PC-3 (cell line): ENCODE results near the gene TTC27. TPM values are rescaled to one million over a fixed set of nuclear protein-coding genes. Genes with fewer than 3 reads are reported as not detected.
"Not testable (repeated sequence)": the region's sequence is repeated elsewhere in the genome, so short reads cannot be mapped to it uniquely, and the experiment has no call there.

Source experiments
- ATAC-seq: fragments of 200-7000 bp; cut with Tn5 transposase; 2 replicates; pipeline ENCODE4 v1.9.1; 2020; ENCODE audit warnings: mild to moderate bottlenecking, moderate library complexity
- BruUV-seq: library from RNA; stranded (reverse); fragments of 400-500 nt; replicated peaks from 2 replicates; lab custom pipeline; 2021; lab: Mats Ljungman, UMichigan
- CTCF ChIA-PET: fragments of 300-600 bp; sonication (Branson Sonifier 250); formaldehyde crosslinking; loops from one replicate; lab custom pipeline; 2022; ENCODE audit warnings: antibody characterized with exemption; lab: Charles Lee
- POLR2A ChIA-PET: fragments of 300-600 bp; sonication (Branson Sonifier 250); formaldehyde crosslinking; loops from one replicate; lab custom pipeline; 2022; ENCODE audit warnings: antibody characterized with exemption; ENCODE audit not compliant: unreplicated experiment; lab: Charles Lee
- DNase-seq: peaks from one replicate; pipeline ENCODE4 v3.0.0-alpha.2; 2015
- H2AFZ ChIP-seq: fragments of 300-600 bp; sonication (generic); 2 replicates; pipeline ENCODE4 v1.6.0; 2016; ENCODE audit warnings: antibody characterized with exemption, low read length
- H3F3A ChIP-seq: fragments of 300-600 bp; sonication (generic); one replicate; pipeline ENCODE4 v1.6.0; 2017; ENCODE audit warnings: antibody characterized with exemption, low read length, control low read depth, mild to moderate bottlenecking; ENCODE audit not compliant: unreplicated experiment
- H3K27ac ChIP-seq: fragments of 300-600 bp; sonication (generic); 2 replicates; pipeline ENCODE4 v1.5.1; 2016; ENCODE audit warnings: mild to moderate bottlenecking, low read length
- H3K27me3 ChIP-seq: fragments of 300-600 bp; sonication (generic); 2 replicates; pipeline ENCODE4 v1.6.1; 2016; ENCODE audit warnings: low read length, mixed read lengths
- H3K36me3 ChIP-seq: fragments of 300-600 bp; sonication (generic); 2 replicates; pipeline ENCODE4 v1.6.1; 2016; ENCODE audit warnings: low read depth, mixed run types, low read length, mixed read lengths
- H3K4me1 ChIP-seq: fragments of 300-600 bp; sonication (generic); 2 replicates; pipeline ENCODE4 v1.5.1; 2016; ENCODE audit warnings: low read length; ENCODE audit not compliant: insufficient read depth
- H3K4me2 ChIP-seq: fragments of 300-600 bp; sonication (generic); 2 replicates; pipeline ENCODE4 v1.6.0; 2016; ENCODE audit warnings: low read length
- H3K4me3 ChIP-seq: fragments of 300-600 bp; sonication (generic); 2 replicates; pipeline ENCODE4 v1.5.1; 2016; ENCODE audit warnings: mild to moderate bottlenecking, low read length, mixed read lengths
- H3K79me2 ChIP-seq: fragments of 300-600 bp; sonication (generic); 2 replicates; pipeline ENCODE4 v1.6.1; 2017; ENCODE audit warnings: low read length, mixed read lengths
- H3K9ac ChIP-seq: fragments of 300-600 bp; sonication (generic); 2 replicates; pipeline ENCODE4 v1.6.0; 2016; ENCODE audit warnings: mild to moderate bottlenecking, low read length
- H3K9me2 ChIP-seq: fragments of 300-600 bp; sonication (generic); replicated peaks from 2 replicates; pipeline ENCODE4 v1.6.1; 2016; ENCODE audit warnings: mixed run types, low read length, mixed read lengths
- H3K9me3 ChIP-seq: fragments of 300-600 bp; sonication (generic); 2 replicates; pipeline ENCODE4 v1.6.1; 2016; ENCODE audit warnings: low read length, mixed read lengths
- H4K20me1 ChIP-seq: fragments of 300-600 bp; sonication (generic); 2 replicates; pipeline ENCODE4 v1.6.1; 2016; ENCODE audit warnings: low read length, mixed read lengths
- CTCF ChIP-seq: fragments of 300-600 bp; sonication (generic); conservative IDR thresholded peaks from 2 replicates; pipeline ENCODE4 v1.5.1; 2017; ENCODE audit warnings: antibody characterized with exemption, low read depth, mild to moderate bottlenecking, low read length
- EZH2 ChIP-seq: fragments of 300-600 bp; sonication (generic); IDR thresholded peaks from one replicate; pipeline ENCODE4 v1.6.1; 2017; ENCODE audit warnings: antibody characterized with exemption, mild to moderate bottlenecking, low read length; ENCODE audit not compliant: unreplicated experiment
- EZH2phosphoT487 ChIP-seq: fragments of 300-600 bp; sonication (generic); IDR thresholded peaks from 2 replicates; pipeline ENCODE4 v1.6.1; 2018; ENCODE audit warnings: mild to moderate bottlenecking, antibody characterized with exemption, low read length, borderline replicate concordance
- intact Hi-C: fragments of 100-400 bp; cut with micrococcal nuclease; formaldehyde crosslinking; loops from 2 replicates; pipeline ENCODE4 v1.9.0; 2023
- total RNA-seq: library from RNA; depleted of rRNA; stranded (reverse); fragments of >200 nt; gene quantifications from 2 replicates; pipeline ENCODE4 v1.2.3, GENCODE V29; 2014

TTC27 gene
- total RNA-seq, 1 experiment from 2014 or later = 33.0 TPM

- Histone ChIP-seq H2AFZ (no peak overlapping the region), H3K4me3 (no peak overlapping the region), H3K79me2 (no peaks in the 10 kb centered on the region), H3K9ac (no peak overlapping the region), H4K20me1 (no peaks in the 10 kb centered on the region), H3K27ac (no peak overlapping the region), H3K27me3 (no peaks in the 10 kb centered on the region), H3F3A (no peaks in the 10 kb centered on the region), H3K9me3 (no peaks in the 10 kb centered on the region), H3K4me2 (no peak overlapping the region), H3K4me1 (peaks cover 23% of the 10 kb centered on the region), H3K36me3 (no peaks in the 10 kb centered on the region), H3K9me2 (no peaks in the 10 kb centered on the region)
- POLR2A ChIA-PET = no interaction called here
- CTCF ChIA-PET = interaction anchor here (0.6 kb wide), 1 partner anchor 532 kb away, joined by 5 read pairs; no protein-coding TSS in a partner anchor
- DNase-seq (no peak), ATAC-seq (no peak)
- intact Hi-C loops = no loop called here
- TF ChIP-seq CTCF (no peak), EZH2 (no peak), EZH2phosphoT487 (no peak)
- BruUV-seq = no TSS peak
These were observed 236.0 kb downstream of the TTC27 start for GRCh38 chr2:32863803-32864202.

GRCh38 chr2:32864334-32865111 lies 236.7 kb downstream of the TTC27 start:
- POLR2A ChIA-PET = no interaction called here
- Histone ChIP-seq H3K9me2 (no peaks in the 10 kb centered on the region), H3K36me3 (no peaks in the 10 kb centered on the region), H2AFZ (no peak overlapping the region), H3K9me3 (no peaks in the 10 kb centered on the region), H4K20me1 (no peaks in the 10 kb centered on the region), H3F3A (no peaks in the 10 kb centered on the region), H3K27ac (no peak overlapping the region), H3K4me3 (no peak overlapping the region), H3K4me2 (no peak overlapping the region), H3K27me3 (no peaks in the 10 kb centered on the region), H3K9ac (no peak overlapping the region), H3K79me2 (no peaks in the 10 kb centered on the region), H3K4me1 (peaks cover 23% of the 10 kb centered on the region)
- no TSS peak for BruUV-seq
- no peak for TF ChIP-seq EZH2phosphoT487
- TF ChIP-seq EZH2 = no peak
- no peak for TF ChIP-seq CTCF
- DNase-seq (peak; percentile 42), ATAC-seq (peak; percentile 6)
- intact Hi-C loops = no loop called here
- CTCF ChIA-PET = interaction anchor here (0.6 kb wide), 1 partner anchor 531 kb away, joined by 5 read pairs; no protein-coding TSS in a partner anchor

- H3K36me3 ChIP-seq = no peaks in the 10 kb centered on the region
- no peaks in the 10 kb centered on the region for H3F3A ChIP-seq
- TF ChIP-seq CTCF = no peak
- no peak for TF ChIP-seq EZH2phosphoT487
- TF ChIP-seq EZH2 = no peak
- H2AFZ ChIP-seq = peak overlapping the region; percentile 61
- no peaks in the 10 kb centered on the region for H3K79me2 ChIP-seq
- no TSS peak for BruUV-seq
- intact Hi-C loops = no loop called here
- no peaks in the 10 kb centered on the region for H3K27me3 ChIP-seq
- no peak overlapping the region for H3K4me3 ChIP-seq
- POLR2A ChIA-PET = no interaction called here
- no peaks in the 10 kb centered on the region for H3K9me3 ChIP-seq
- H3K9ac ChIP-seq = no peak overlapping the region
- H3K4me1 ChIP-seq = peaks cover 23% of the 10 kb centered on the region
- H4K20me1 ChIP-seq = no peaks in the 10 kb centered on the region
- CTCF ChIA-PET = no interaction called here
- DNase-seq (peak; percentile 88), ATAC-seq (peak; percentile 87)
- H3K9me2 ChIP-seq = no peaks in the 10 kb centered on the region
- peak overlapping the region; percentile 65 for H3K4me2 ChIP-seq
- H3K27ac ChIP-seq = peak overlapping the region; percentile 67
These were observed 237.7 kb downstream of the TTC27 start for GRCh38 chr2:32865399-32866068.

GRCh38 chr2:32866462-32866861 lies 238.6 kb downstream of the TTC27 start:
- H4K20me1 ChIP-seq, POLR2A ChIA-PET, H3K9me2 ChIP-seq, H3K36me3 ChIP-seq, H3F3A ChIP-seq, ATAC-seq, H3K79me2 ChIP-seq, H3K4me2 ChIP-seq, BruUV-seq, H3K4me3 ChIP-seq, DNase-seq, H3K27me3 ChIP-seq, intact Hi-C loops, CTCF ChIA-PET, H3K9ac ChIP-seq, H2AFZ ChIP-seq, H3K9me3 ChIP-seq: not testable (repeated sequence)
- Histone ChIP-seq H3K27ac (peak overlapping the region; percentile 67), H3K4me1 (peaks cover 23% of the 10 kb centered on the region)
